HG03159 (cell line): ENCODE results near the gene ACIN1.

Source experiments
- ATAC-seq: cut with Tn5 transposase; IDR thresholded peaks from one replicate; pipeline ENCODE4 v1.9.1; 2021; ENCODE audit warnings: mild to moderate bottlenecking, moderate library complexity; ENCODE audit not compliant: unreplicated experiment

Gene ACIN1

GRCh38 chr14:23125011-23125410 is 30.1 kb upstream of the ACIN1 start:
- ATAC-seq, result no peak

- no peak for ATAC-seq
Measured at GRCh38 chr14:23124337-23124954, 29.5 kb upstream of the ACIN1 start.

GRCh38 chr14:23123419-23123818 is 28.5 kb upstream of the ACIN1 start:
- ATAC-seq, result no peak

GRCh38 chr14:23122086-23122485 is 27.1 kb upstream of the ACIN1 start:
- no peak for ATAC-seq

GRCh38 chr14:23121361-23121771 is 26.4 kb upstream of the ACIN1 start:
- ATAC-seq, result peak; percentile 40

DNA sequence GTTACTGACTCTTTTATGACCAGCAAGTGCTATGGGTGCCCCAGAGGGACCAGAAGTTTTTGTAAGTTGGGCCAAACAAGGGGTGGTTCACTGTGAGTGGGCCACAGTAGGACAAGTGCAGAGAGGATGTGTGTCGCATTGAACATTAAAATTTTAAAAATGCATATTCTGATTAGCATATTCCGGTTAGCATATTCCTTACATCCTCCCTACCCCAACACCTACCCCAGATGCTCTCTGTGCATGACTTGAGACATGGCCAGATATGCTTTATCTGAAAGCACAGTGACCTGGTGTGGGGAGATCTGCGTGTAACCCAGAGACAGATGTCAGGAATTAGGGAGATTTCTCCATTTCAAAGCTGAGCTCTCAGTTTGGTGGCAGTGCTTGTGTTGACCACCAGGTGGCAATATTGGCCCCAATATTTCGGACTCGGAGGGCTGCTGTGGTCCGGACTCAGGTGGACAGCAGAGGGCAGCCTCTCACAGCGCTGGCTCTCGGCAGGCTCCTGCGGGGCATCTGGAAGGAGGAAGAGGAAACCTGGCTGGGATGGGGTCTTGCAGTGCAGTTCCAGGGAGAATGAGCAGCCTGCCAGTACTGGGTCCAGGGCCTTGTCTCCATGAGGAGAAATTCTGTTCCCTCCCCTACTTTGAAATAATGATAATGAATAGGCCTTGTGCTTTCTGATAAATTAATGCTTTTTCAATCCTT is 25.8 kb upstream of the ACIN1 start:
- ATAC-seq, result peak; percentile 64

GRCh38 chr14:23119363-23120327 is 24.7 kb upstream of the ACIN1 start:
- ATAC-seq, result no peak

DNA sequence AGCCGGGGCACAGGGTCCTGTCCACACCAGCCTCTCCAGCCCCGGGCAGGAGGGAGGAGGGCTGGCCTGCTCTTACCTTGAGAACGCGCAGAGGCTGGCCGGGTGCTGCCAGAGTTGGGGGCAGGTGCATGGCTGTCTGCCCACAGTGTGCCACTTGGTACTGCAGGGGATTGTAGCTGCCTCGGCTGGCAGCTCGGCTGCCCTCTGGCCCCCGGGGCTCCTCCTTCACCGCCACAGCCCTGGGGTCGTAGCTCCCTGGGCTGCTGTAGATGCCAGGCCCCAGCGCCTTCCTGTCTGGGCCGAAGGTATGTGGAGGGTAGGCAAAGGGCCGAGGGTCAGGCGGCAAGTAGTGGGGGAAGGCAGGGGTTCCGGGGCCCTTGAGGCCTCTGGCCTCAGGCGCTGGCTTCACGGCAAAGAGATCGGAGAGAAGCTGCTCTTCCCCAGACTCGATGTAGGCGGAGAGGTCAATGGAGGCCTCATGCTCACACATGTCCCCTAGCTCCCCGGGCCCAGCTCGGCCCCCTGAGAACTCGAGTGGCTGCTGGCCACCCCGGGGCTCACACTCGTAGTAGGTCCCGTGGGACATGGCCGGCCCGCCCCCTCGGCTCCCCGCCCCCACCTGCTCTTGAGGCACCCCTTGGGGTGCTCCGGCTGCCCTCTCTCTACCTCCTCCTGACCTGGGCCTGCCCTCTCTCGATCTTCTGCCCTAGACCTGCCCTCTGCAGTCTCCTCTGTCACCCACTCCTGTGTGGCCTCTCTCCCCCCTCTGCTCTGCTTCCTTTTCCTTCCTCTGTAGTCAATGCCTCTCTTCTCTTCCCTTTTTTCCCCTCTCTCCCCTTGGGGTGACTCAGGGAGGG is 23.8 kb upstream of the ACIN1 start, which contains the start of gene CEBPE:
Gene CEBPE, minus strand, starts transcription at position 750 of the 857 bp plus-strand sequence. Its CDS starts 164 bp downstream, at position 586.
- ATAC-seq, result no peak

- ATAC-seq, result no peak
Measured at GRCh38 chr14:23117371-23118020, 22.6 kb upstream of the ACIN1 start.

DNA sequence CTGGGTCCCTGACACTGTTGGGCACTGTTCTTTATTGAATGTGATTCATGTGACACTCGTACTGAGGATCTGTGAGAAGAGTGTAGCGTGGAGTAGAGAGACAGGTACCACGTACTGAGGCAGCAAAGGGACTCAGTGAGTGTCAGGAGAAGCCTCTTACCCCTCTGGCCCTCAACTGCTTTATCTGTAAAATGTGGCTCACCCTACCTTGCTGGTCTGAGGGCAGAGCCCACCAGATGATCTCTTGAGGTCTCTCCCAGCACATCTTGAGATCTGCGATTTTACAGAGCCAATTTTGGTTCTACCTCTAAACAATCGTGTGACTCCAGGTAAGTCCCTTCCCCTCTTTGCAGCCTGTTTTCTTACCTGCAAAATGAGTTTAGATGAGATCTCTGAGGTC is 21.0 kb upstream of the ACIN1 start:
- ATAC-seq, result no peak

DNA sequence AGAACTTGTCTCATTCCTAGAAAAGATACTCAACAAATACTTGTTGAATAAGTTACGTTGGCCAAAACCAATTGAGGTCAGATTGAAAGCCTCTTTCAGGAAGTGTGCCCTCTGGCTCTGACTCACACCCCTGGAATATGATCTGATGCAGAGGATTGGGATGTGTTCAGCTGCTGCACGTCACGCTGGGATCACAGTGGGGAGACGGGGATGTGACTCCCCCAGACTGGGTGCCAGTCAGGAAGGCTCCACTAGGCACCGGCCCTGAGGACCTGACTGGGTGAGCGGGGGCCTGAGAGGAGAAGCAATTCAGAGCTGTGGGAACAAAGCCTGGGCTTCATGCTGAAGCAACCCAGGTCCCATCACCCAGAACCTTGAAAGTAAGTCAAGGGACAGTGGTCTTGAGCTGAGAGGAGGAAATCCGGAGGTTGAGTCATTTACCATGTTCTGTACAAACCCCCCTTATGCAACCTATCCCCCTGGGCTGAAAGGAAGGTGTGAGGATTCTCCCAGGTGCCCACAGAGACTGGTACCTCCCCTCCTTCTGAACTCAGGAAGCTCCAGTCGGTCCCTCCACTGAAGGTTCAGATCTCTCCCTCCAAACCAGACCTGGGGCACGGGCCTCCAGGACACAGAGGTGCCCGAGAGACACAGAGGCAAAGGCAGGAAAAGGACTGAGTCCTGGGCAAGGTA is 20.2 kb upstream of the ACIN1 start:
- ATAC-seq, result no peak

DNA sequence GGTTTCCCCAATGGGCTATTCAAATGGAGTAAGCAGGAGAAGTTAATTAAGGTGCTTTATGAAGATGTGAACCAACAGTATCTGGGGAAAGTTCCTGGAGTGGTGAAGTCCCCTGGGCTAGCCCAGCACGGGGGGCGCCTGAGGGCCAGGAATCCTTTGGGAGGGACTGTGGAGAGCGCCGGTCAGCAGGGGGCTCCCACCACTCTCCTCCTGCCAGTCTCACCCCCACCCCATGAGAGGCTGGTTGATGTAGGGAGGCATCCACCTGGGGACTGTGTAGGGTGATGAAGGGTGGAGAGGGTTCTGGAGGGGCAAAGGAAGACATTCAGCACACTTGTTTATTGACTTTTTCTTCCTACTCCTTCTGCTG is 19.7 kb upstream of the ACIN1 start:
- no peak for ATAC-seq

GRCh38 chr14:23114120-23114458 is 19.2 kb upstream of the ACIN1 start:
- ATAC-seq, result no peak

GRCh38 chr14:23113431-23114119 is 18.6 kb upstream of the ACIN1 start:
- ATAC-seq, result no peak

- no peak for ATAC-seq
Measured at GRCh38 chr14:23112359-23113178, 17.6 kb upstream of the ACIN1 start.

DNA sequence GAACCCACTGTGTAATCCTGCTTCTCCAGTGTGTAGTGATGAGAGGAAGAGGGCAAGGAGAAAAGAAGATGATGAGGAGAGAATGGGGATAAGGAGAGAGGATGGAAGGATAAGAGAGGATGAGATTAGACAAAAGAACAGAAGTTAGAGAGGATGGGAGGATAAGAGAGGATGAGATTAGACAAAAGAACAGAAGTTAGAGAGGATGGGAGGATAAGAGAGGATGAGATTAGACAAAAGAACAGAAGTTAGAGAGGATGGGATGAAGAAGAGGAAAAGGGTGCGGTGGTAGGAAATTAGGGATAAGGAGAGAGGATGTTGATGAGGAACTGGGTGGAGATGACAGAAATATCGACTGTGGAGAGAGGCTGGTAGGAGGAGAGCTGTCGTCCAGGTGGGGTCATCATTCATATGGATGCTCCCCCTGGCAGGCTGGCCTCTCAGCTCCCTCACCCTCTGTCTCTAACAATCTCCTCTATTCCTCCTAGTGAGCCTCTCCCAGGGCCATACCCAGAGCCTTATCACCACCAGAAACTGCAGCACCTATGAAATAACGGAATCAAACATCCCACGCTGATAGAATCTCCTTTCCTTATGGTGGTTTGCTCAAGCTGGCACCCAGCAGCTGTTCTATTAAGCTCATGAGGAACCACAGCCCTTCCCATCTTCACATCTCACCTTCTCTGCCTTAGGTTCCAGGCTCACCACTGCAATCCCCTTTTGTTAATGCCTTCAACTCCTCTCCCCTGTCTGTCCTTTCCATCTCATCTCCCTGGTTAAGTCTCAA is 15.8 kb upstream of the ACIN1 start:
- ATAC-seq, result no peak

DNA sequence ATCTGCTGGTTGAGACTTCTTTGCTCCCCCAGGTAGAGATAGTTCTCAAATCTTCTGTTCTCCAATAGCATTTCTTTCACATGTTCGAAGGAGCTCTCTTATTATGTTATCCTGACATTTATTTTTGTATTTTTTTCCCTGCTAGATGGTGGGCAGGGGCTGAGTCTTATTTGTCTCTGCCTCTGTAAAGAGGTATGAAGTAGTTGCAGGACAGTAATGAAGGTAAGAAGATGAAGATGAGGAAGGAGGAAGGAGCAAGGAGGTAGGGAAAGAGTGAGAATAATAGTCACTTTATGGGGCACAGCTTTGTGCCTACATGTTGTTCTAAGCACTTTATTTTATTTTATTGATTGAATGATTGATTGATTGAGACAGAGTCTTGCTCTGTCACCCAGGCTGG is 14.8 kb upstream of the ACIN1 start:
- ATAC-seq, result no peak
